ENCODE results near the gene LYPD1.

LYPD1 gene

DNA sequence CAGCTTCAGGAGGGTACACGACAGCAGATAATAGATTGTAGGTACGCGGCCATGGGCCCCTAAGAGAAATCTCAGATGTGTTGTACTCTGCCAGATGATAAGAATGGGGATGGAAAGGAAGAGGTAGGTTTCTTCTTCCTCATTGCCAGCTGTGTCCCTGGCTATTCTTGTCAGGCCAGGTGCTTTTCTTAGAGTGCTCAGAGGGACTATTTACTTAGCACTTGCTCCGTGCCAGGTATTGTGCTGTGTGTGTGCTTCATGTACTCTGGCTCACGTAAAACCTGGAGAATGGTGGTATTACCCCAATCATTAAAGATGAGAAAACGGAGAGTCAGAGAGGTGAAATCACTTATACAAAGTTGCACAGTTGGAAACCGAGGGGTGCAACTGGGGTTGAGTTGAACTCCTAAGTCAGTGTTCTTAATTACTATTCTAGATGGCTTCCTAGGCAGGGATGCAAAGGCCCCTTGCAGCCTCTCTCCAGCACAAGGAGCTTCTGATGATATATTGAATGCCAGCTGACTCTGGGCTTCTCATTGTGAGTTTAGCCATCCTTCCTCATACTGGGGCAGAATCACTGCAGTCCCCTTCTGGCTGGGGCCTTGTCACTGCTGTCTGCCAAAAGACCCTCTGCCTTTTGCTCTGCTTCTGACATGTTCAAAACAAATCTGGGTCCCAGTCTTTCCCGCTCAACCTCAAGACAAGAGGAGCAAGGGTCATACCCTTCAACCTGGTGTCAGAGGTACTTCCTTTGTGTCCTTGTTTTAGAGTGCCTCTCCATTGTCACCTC is 60.7 kb downstream of the LYPD1 start:
- Histone ChIP-seq H3K4me3 (ENCODE audit: low read length) (no peak overlapping the region), H3K4me1 (ENCODE audit: control insufficient read depth, insufficient read depth, low read length) (peaks cover 4% of the 10 kb centered on the region; the same call in 1 of the 2 replicates), H3K27me3 (ENCODE audit: control insufficient read depth, insufficient read depth, low read length) (no peaks in the 10 kb centered on the region), H3K9me3 (ENCODE audit: control insufficient read depth, insufficient read depth, low read length) (no peaks in the 10 kb centered on the region), H3K36me3 (ENCODE audit: control insufficient read depth, insufficient read depth, low read length) (no peaks in the 10 kb centered on the region), H3K27ac (ENCODE audit: low read length) (no peak overlapping the region)
- DNase-seq (ENCODE audit: low read depth, low spot score): no peak
- no CpG with 5 or more reads among the region's 8 CpGs for WGBS (ENCODE audit: insufficient coverage, insufficient read length)

DNA sequence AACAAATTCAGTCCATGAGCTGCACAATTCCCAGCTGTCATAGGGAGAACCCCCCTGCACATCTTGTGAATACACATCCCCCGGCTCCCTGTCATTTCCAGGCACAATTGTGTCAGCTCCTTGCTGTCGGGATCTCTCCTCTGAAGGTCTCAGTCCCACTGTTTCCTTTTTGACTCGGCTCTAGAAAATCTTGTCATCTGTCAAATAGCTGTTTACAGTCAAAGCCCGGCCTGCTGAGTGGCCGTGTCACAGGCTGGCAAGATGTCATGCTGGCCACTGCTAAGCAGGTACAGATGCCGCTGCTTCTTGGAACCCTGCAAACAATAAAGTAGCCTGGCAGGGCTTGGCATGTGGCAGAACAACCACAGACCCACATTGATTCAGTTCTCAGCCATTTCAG is 61.7 kb downstream of the LYPD1 start:
- WGBS (ENCODE audit: insufficient coverage, insufficient read length): no CpG with 5 or more reads among the region's 6 CpGs
- H3K27ac ChIP-seq (ENCODE audit: low read length): no peak overlapping the region
- no peaks in the 10 kb centered on the region for H3K36me3 ChIP-seq (ENCODE audit: control insufficient read depth, insufficient read depth, low read length)
- no peak for DNase-seq (ENCODE audit: low read depth, low spot score)
- H3K4me3 ChIP-seq (ENCODE audit: low read length): no peak overlapping the region
- no peaks in the 10 kb centered on the region for H3K27me3 ChIP-seq (ENCODE audit: control insufficient read depth, insufficient read depth, low read length)
- peaks cover 4% of the 10 kb centered on the region; the same call in 1 of the 2 replicates for H3K4me1 ChIP-seq (ENCODE audit: control insufficient read depth, insufficient read depth, low read length)
- H3K9me3 ChIP-seq (ENCODE audit: control insufficient read depth, insufficient read depth, low read length): no peaks in the 10 kb centered on the region

DNA sequence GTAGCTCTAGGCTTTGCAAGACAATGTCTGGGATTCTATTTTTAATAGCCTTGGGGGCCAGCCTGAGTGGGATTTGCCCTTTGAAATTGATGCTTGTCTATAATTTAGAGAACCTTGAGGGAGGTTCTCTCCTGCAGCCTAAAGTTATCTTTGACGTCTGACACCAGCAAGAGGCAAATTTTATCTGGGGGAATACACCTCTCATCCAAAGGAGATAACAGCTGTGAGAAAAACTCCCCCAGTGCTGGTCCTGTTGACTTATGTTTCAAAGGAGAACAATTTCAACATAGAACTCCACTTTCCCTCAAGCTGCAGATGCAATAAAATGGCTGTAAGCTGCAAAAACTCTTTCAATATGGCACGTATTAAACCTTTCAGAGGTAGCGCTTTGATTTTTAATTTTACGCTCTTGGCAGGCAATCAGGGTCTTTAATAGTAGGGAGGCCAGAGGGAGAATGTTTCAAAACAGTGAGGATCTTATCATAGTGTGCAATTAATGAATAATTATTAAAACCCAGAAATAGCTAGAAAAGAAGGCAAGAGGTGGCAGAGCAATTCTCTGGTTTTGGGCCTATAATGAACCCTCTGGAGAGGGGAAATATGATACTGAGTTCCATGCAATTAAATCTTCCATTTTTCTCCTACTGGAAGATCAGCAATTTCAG is 62.4 kb downstream of the LYPD1 start:
- Histone ChIP-seq H3K27ac (ENCODE audit: low read length) (no peak overlapping the region), H3K9me3 (ENCODE audit: control insufficient read depth, insufficient read depth, low read length) (no peaks in the 10 kb centered on the region), H3K27me3 (ENCODE audit: control insufficient read depth, insufficient read depth, low read length) (no peaks in the 10 kb centered on the region), H3K36me3 (ENCODE audit: control insufficient read depth, insufficient read depth, low read length) (no peaks in the 10 kb centered on the region), H3K4me1 (ENCODE audit: control insufficient read depth, insufficient read depth, low read length) (peaks cover 4% of the 10 kb centered on the region; the same call in 1 of the 2 replicates), H3K4me3 (ENCODE audit: low read length) (no peak overlapping the region)
- DNase-seq (ENCODE audit: low read depth, low spot score): no peak
- WGBS (ENCODE audit: insufficient coverage, insufficient read length): no CpG with 5 or more reads among the region's 4 CpGs

DNA sequence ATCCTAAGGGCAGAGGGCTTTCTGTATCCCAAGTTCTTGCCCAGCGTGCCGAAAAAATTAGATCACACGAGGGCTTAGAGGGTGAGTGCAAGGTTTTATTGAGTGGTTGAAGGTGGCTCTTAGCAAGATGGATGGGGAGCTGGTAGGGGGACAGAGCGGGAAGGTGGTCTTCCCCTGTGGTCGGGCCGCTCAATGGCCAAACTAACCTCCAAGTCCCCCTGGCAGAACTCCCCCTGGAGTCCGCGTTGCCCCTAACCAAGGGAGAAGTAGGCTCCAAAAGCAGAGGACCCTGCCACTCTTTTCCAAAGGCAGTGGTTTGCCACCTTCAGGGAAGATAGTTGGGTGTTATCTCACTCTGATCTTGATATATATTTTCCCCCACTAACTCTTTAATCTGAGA is 63.4 kb downstream of the LYPD1 start:
- Histone ChIP-seq H3K9me3 (ENCODE audit: control insufficient read depth, insufficient read depth, low read length) (no peaks in the 10 kb centered on the region), H3K27ac (ENCODE audit: low read length) (no peak overlapping the region), H3K4me3 (ENCODE audit: low read length) (no peak overlapping the region), H3K27me3 (ENCODE audit: control insufficient read depth, insufficient read depth, low read length) (no peaks in the 10 kb centered on the region), H3K4me1 (ENCODE audit: control insufficient read depth, insufficient read depth, low read length) (peaks cover 4% of the 10 kb centered on the region; the same call in 1 of the 2 replicates), H3K36me3 (ENCODE audit: control insufficient read depth, insufficient read depth, low read length) (no peaks in the 10 kb centered on the region)
- no peak for DNase-seq (ENCODE audit: low read depth, low spot score)
- WGBS (ENCODE audit: insufficient coverage, insufficient read length): no CpG with 5 or more reads among the region's 8 CpGs

DNA sequence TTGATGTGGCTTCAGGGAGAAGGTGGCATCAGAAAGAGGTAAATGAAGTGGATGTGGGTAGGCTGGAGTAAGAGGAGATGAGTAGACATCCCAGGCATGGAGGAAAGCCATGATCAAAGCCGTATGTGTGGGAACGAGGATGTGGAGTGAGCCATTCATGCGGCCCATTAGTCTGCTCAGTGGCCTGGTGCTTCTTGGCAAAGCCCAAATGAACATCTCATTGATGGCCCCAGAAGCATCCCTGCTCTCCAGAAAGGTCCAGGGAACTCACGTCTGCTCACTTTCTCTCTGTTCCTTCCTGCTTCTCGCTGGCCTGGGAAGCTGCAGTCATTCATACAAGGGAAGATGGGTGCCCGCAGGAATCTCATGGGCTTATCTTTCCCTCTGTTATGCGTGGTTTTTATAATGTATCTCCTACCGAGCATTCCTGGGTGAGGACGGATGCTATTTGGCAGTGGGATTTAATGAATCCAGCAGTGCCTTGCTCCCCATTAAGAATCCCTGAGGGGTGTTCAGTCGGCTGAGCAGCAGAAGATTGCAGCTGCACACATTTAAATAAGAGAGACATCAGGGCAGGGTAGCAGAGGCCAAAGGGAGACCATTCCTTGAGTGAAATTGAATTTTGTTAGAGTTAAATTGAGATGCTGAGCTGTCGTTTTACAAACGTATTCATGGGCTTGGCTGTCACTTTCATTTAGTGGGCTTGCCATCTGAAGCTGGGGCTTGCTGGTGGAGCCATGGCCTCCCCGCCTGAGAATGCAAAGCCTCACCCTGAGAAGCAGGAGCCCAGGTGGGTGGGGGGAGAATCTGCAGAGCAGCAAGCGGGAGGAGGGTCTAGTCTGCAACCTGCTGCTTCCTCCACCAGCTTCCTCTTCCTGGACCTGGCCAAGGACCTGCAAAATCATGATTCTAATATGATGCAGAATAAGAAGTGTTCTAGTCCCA is 64.5 kb downstream of the LYPD1 start:
- Histone ChIP-seq H3K9me3 (ENCODE audit: control insufficient read depth, insufficient read depth, low read length) (no peaks in the 10 kb centered on the region), H3K4me1 (ENCODE audit: control insufficient read depth, insufficient read depth, low read length) (peaks cover 4% of the 10 kb centered on the region; the same call in 1 of the 2 replicates), H3K27ac (ENCODE audit: low read length) (no peak overlapping the region), H3K27me3 (ENCODE audit: control insufficient read depth, insufficient read depth, low read length) (no peaks in the 10 kb centered on the region), H3K4me3 (ENCODE audit: low read length) (no peak overlapping the region), H3K36me3 (ENCODE audit: control insufficient read depth, insufficient read depth, low read length) (no peaks in the 10 kb centered on the region)
- no CpG with 5 or more reads among the region's 14 CpGs for WGBS (ENCODE audit: insufficient coverage, insufficient read length)
- DNase-seq (ENCODE audit: low read depth, low spot score): no peak

DNA sequence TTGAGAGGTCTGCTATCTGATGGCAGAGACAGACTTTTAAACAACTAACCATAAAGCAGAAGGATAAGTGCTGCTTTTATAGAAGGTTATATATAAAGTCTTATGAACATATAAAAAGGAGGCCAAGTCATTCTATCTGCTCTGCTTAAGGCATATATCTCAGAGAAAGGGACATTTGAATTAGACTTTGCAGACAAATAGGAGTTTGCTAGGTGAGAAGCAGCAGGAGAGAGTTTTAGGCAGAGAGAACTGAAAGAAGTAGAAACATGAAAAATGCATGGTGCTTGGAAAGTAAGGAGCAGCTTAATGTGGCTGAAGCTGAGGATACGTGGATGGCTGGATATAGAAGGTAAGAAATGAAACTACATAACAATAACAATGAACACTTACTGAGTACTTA is 65.4 kb downstream of the LYPD1 start:
- Histone ChIP-seq H3K27me3 (ENCODE audit: control insufficient read depth, insufficient read depth, low read length) (no peaks in the 10 kb centered on the region), H3K9me3 (ENCODE audit: control insufficient read depth, insufficient read depth, low read length) (no peaks in the 10 kb centered on the region), H3K27ac (ENCODE audit: low read length) (no peak overlapping the region), H3K4me1 (ENCODE audit: control insufficient read depth, insufficient read depth, low read length) (peaks cover 4% of the 10 kb centered on the region; the same call in 1 of the 2 replicates), H3K36me3 (ENCODE audit: control insufficient read depth, insufficient read depth, low read length) (no peaks in the 10 kb centered on the region), H3K4me3 (ENCODE audit: low read length) (no peak overlapping the region)
- no peak for DNase-seq (ENCODE audit: low read depth, low spot score)
- WGBS (ENCODE audit: insufficient coverage, insufficient read length): no CpG with 5 or more reads among the region's 1 CpG

DNA sequence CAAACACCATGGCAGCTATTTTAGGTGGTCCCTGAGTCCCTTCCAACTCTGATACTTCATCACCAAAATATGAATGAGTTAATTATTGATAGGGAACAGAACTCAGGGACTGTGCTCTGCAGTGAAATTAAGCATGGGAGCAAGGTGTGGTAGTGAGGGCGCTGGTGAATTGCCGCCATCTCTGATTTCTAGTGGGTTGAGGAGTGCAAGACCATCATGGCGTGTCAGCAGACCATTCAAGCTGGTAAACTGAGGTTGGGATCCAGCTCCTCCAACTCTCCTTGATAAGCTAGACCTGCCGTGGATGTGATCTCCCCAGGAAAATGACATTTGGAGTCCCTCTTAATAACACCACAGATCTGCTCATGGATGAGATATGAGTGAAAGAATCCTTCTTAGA is 70.4 kb downstream of the LYPD1 start:
- no CpG with 5 or more reads among the region's 4 CpGs for WGBS (ENCODE audit: insufficient coverage, insufficient read length)
- Histone ChIP-seq H3K4me3 (ENCODE audit: low read length) (no peak overlapping the region), H3K27ac (ENCODE audit: low read length) (no peak overlapping the region), H3K36me3 (ENCODE audit: control insufficient read depth, insufficient read depth, low read length) (no peaks in the 10 kb centered on the region), H3K9me3 (ENCODE audit: control insufficient read depth, insufficient read depth, low read length) (no peaks in the 10 kb centered on the region), H3K27me3 (ENCODE audit: control insufficient read depth, insufficient read depth, low read length) (no peaks in the 10 kb centered on the region), H3K4me1 (ENCODE audit: control insufficient read depth, insufficient read depth, low read length) (no peaks in the 10 kb centered on the region; the same call in 1 of the 2 replicates)
- DNase-seq (ENCODE audit: low read depth, low spot score): no peak

DNA sequence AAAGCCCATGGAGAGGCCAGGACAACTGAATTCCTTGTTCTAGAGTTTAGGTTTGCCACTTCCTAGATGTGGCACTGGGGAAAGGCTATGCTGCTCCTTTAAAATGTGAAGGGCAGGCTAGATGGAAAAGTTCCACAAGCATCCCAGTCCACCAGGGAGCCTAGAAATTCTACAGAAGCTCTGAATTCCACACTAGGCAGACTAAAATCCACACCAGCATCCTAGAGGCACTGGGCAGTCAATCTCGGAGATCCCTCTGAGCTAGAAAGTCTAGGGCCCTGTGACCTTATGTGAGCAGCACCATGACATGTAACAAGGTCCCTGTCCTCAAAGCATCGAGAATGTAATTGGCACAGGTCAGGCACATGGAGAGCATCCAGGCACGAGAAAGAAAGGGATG is 71.5 kb downstream of the LYPD1 start:
- Histone ChIP-seq H3K27me3 (ENCODE audit: control insufficient read depth, insufficient read depth, low read length) (no peaks in the 10 kb centered on the region), H3K36me3 (ENCODE audit: control insufficient read depth, insufficient read depth, low read length) (no peaks in the 10 kb centered on the region), H3K4me1 (ENCODE audit: control insufficient read depth, insufficient read depth, low read length) (no peaks in the 10 kb centered on the region; the same call in 1 of the 2 replicates), H3K4me3 (ENCODE audit: low read length) (no peak overlapping the region), H3K9me3 (ENCODE audit: control insufficient read depth, insufficient read depth, low read length) (no peaks in the 10 kb centered on the region), H3K27ac (ENCODE audit: low read length) (no peak overlapping the region)
- DNase-seq (ENCODE audit: low read depth, low spot score): no peak
- no CpG with 5 or more reads among the region's 3 CpGs for WGBS (ENCODE audit: insufficient coverage, insufficient read length)

- Histone ChIP-seq H3K27me3 (ENCODE audit: control insufficient read depth, insufficient read depth, low read length) (no peaks in the 10 kb centered on the region), H3K4me3 (ENCODE audit: low read length) (no peak overlapping the region), H3K36me3 (ENCODE audit: control insufficient read depth, insufficient read depth, low read length) (no peaks in the 10 kb centered on the region), H3K27ac (ENCODE audit: low read length) (no peak overlapping the region), H3K4me1 (ENCODE audit: control insufficient read depth, insufficient read depth, low read length) (no peaks in the 10 kb centered on the region; the same call in 1 of the 2 replicates), H3K9me3 (ENCODE audit: control insufficient read depth, insufficient read depth, low read length) (no peaks in the 10 kb centered on the region)
- WGBS (ENCODE audit: insufficient coverage, insufficient read length): no CpG with 5 or more reads among the region's 1 CpG
- DNase-seq (ENCODE audit: low read depth, low spot score): no peak
These were observed 72.2 kb downstream of the LYPD1 start for GRCh38 chr2:132597831-132598230.

DNA sequence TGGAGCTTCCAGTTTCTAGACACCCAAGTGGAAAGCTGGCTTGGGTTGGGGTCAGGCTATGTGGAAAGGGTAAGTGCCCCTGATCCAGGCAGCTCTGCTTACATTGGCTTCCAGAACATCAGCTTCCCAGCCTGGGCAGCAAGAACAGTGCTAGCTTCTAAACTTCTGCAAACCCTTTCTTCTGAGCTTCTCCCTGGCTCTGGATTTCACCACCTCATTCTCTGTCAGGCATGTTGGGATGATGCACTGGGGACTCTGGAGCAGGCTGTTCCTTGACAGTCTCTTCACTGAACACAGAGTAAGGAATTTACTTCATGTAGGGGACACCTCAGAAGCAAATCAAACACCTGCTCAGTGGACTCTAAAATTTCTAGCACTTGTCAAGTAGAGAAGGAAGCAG is 72.8 kb downstream of the LYPD1 start:
- Histone ChIP-seq H3K4me1 (ENCODE audit: control insufficient read depth, insufficient read depth, low read length) (no peaks in the 10 kb centered on the region; the same call in 1 of the 2 replicates), H3K4me3 (ENCODE audit: low read length) (no peak overlapping the region), H3K36me3 (ENCODE audit: control insufficient read depth, insufficient read depth, low read length) (no peaks in the 10 kb centered on the region), H3K27ac (ENCODE audit: low read length) (no peak overlapping the region), H3K27me3 (ENCODE audit: control insufficient read depth, insufficient read depth, low read length) (no peaks in the 10 kb centered on the region), H3K9me3 (ENCODE audit: control insufficient read depth, insufficient read depth, low read length) (no peaks in the 10 kb centered on the region)
- no peak for DNase-seq (ENCODE audit: low read depth, low spot score)
